ENCODE data around the gene SLC25A1. TPM values are rescaled to one million over a fixed set of nuclear protein-coding genes. Genes with fewer than 3 reads are reported as not detected.

SLC25A1 gene
- polyA plus RNA-seq, 1 donor from 2014 or later, result 81.4 TPM

DNA sequence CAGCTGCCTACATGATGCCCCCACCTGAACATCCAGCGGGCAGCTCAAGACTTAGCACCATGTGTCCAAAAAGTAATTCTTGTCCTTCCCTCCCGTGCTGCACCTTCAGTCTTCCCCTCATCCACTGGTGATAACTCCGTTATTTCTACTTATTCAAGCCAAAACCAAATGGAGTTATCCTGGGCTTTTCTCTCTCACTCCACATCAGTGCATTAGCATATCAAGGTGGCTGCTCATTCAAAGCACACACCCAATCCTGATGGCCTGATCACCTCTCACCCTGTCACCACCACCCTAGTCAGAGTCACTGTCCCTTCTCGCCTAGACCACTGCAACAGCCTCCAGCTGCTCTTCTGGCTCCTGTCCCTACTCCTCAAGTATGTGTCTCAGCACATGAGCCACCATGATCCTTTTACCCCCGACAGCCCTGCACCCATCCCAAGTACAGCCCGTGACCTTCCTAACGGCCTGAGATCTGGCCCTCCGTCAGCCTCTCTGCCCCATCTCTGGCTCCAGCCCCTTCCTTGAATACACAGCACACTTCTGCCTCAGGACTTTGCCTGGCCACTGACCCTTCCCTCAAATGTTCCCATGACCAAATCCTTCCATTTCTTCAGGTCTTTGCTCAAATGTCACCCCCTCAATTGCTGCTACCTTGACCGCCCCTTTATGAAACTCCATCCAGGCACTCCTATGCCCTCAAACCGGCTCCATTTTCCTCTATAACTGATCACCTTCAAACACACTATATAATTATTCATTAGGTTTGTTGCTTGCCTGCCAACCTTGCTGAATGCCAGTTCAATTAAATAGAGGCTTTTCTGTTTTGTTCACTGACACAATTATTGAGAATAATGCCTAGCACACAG is 19.7 kb upstream of the SLC25A1 start:
- no peaks in the 10 kb centered on the region for H3K36me3 ChIP-seq (ENCODE audit: insufficient read depth, low read length)
- H2AFZ ChIP-seq (ENCODE audit: low read depth, low read length), result no peak overlapping the region
- no peaks in the 10 kb centered on the region for H3K9me2 ChIP-seq (ENCODE audit: insufficient read depth, low read length)
- no peak overlapping the region for H3K9ac ChIP-seq (ENCODE audit: low read length)
- no peak overlapping the region for H3K27ac ChIP-seq (ENCODE audit: low read length)
- no peak overlapping the region for H3K4me3 ChIP-seq (ENCODE audit: low read length)
- no peak overlapping the region for H3K4me2 ChIP-seq (ENCODE audit: low read length)
- no peaks in the 10 kb centered on the region for H3K9me3 ChIP-seq (ENCODE audit: low read length)
- no peaks in the 10 kb centered on the region for H4K20me1 ChIP-seq (ENCODE audit: insufficient read depth)
- no peaks in the 10 kb centered on the region for H3K27me3 ChIP-seq (ENCODE audit: insufficient read depth, low read depth, low read length)
- no peaks in the 10 kb centered on the region for H3K79me2 ChIP-seq (replicated peaks; ENCODE audit: insufficient read depth, low read length)
- TF ChIP-seq EP300 (conservative IDR thresholded peaks at IDR 0.05; ENCODE audit: poor library complexity, severe bottlenecking), result no peak
- TF ChIP-seq POLR2AphosphoS5 (IDR thresholded peaks at IDR 0.05), result no peak
- no peak for TF ChIP-seq TAF1 (IDR thresholded peaks at IDR 0.05; ENCODE audit: low read depth)
- TF ChIP-seq, protein P1, sequence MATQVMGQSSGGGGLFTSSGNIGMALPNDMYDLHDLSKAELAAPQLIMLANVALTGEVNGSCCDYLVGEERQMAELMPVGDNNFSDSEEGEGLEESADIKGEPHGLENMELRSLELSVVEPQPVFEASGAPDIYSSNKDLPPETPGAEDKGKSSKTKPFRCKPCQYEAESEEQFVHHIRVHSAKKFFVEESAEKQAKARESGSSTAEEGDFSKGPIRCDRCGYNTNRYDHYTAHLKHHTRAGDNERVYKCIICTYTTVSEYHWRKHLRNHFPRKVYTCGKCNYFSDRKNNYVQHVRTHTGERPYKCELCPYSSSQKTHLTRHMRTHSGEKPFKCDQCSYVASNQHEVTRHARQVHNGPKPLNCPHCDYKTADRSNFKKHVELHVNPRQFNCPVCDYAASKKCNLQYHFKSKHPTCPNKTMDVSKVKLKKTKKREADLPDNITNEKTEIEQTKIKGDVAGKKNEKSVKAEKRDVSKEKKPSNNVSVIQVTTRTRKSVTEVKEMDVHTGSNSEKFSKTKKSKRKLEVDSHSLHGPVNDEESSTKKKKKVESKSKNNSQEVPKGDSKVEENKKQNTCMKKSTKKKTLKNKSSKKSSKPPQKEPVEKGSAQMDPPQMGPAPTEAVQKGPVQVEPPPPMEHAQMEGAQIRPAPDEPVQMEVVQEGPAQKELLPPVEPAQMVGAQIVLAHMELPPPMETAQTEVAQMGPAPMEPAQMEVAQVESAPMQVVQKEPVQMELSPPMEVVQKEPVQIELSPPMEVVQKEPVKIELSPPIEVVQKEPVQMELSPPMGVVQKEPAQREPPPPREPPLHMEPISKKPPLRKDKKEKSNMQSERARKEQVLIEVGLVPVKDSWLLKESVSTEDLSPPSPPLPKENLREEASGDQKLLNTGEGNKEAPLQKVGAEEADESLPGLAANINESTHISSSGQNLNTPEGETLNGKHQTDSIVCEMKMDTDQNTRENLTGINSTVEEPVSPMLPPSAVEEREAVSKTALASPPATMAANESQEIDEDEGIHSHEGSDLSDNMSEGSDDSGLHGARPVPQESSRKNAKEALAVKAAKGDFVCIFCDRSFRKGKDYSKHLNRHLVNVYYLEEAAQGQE (IDR thresholded peaks at IDR 0.05; ENCODE audit: borderline replicate concordance), result no peak
- no peak for TF ChIP-seq CTCF (IDR thresholded peaks at IDR 0.05; ENCODE audit: poor library complexity, severe bottlenecking)
- TF ChIP-seq RAD21 (conservative IDR thresholded peaks at IDR 0.05), result no peak
- TF ChIP-seq SMC3 (conservative IDR thresholded peaks at IDR 0.05; ENCODE audit: poor library complexity), result no peak
- TF ChIP-seq MXI1 (conservative IDR thresholded peaks at IDR 0.05; ENCODE audit: poor library complexity, severe bottlenecking), result no peak
- TF ChIP-seq EZH2 (IDR thresholded peaks at IDR 0.05; ENCODE audit: borderline replicate concordance, insufficient read depth, low read length, poor library complexity, severe bottlenecking), result no peak
- H3F3A ChIP-seq (ENCODE audit: insufficient read depth, low read length, poor library complexity, severe bottlenecking), result no peaks in the 10 kb centered on the region

DNA sequence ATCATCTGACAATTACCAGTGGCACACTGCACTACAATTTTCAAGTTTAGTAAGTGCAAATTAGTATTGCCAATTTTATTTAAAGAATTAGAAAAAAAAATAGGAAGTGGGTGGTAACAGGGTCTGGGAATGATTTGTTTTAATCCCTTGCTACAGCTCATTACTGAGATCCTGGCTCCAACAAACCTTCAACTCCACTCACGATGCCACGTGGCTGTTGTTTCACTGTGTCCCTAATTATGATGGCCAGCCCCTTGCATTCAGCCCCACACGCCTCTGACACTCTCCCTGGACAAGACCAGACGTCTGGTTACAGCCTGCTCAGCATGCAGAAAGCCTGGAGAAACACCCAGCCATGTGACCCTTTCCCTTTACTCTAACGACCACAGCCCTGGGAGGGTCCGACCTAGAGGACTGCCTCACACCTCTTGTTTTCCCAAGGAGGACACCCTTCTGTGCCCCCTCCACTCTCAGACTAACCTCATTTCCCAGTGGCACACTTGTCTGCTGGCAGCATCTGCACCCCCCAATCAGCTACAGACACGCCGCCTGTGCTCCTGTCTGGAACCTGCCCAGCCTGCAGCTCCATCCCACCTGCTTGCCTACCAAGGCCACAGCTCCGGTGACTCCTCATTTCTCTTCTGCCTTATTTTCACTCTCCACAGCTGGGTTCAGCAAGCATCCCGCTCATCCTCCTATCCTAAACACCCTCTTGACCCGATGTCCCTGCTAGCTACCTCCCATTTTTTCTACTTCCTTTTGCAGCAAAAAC is 18.5 kb upstream of the SLC25A1 start:
- Histone ChIP-seq H3K9ac (ENCODE audit: low read length) (no peak overlapping the region), H3K36me3 (ENCODE audit: insufficient read depth, low read length) (no peaks in the 10 kb centered on the region), H3K27me3 (ENCODE audit: insufficient read depth, low read depth, low read length) (no peaks in the 10 kb centered on the region), H3K9me3 (ENCODE audit: low read length) (no peaks in the 10 kb centered on the region), H3K27ac (ENCODE audit: low read length) (no peak overlapping the region), H4K20me1 (ENCODE audit: insufficient read depth) (no peaks in the 10 kb centered on the region), H3K79me2 (replicated peaks; ENCODE audit: insufficient read depth, low read length) (no peaks in the 10 kb centered on the region), H3K9me2 (ENCODE audit: insufficient read depth, low read length) (no peaks in the 10 kb centered on the region), H2AFZ (ENCODE audit: low read depth, low read length) (no peak overlapping the region), H3F3A (ENCODE audit: insufficient read depth, low read length, poor library complexity, severe bottlenecking) (no peaks in the 10 kb centered on the region), H3K4me2 (ENCODE audit: low read length) (no peak overlapping the region), H3K4me3 (ENCODE audit: low read length) (no peak overlapping the region)
- TF ChIP-seq SMC3 (conservative IDR thresholded peaks at IDR 0.05; ENCODE audit: poor library complexity) (no peak), EP300 (conservative IDR thresholded peaks at IDR 0.05; ENCODE audit: poor library complexity, severe bottlenecking) (no peak), TAF1 (IDR thresholded peaks at IDR 0.05; ENCODE audit: low read depth) (no peak), MXI1 (conservative IDR thresholded peaks at IDR 0.05; ENCODE audit: poor library complexity, severe bottlenecking) (no peak), CTCF (IDR thresholded peaks at IDR 0.05; ENCODE audit: poor library complexity, severe bottlenecking) (no peak), RAD21 (conservative IDR thresholded peaks at IDR 0.05) (no peak)
- TF ChIP-seq, protein P1 (IDR thresholded peaks at IDR 0.05; ENCODE audit: borderline replicate concordance), result no peak

All from neural cell (in vitro differentiated cells).